Upper lobe of right lung (tissue), 1 donor: ENCODE results near the gene L3MBTL3. TPM values are rescaled to one million over a fixed set of nuclear protein-coding genes. Genes with fewer than 3 reads are reported as not detected.

Experiments used
- ATAC-seq: fragments of 200-7000 bp; cut with Tn5 transposase; one replicate; pipeline ENCODE4 v1.9.1; 2020; ENCODE audit warnings: mild to moderate bottlenecking, moderate library complexity
- DNase-seq: peaks from one replicate; pipeline ENCODE4 v3.0.0-alpha.2; 2020
- H3K27ac ChIP-seq: fragments of 200-600 bp; one replicate; pipeline ENCODE4 v1.8.0; 2022
- H3K27me3 ChIP-seq: fragments of 200-600 bp; one replicate; pipeline ENCODE4 v1.8.0; 2022; ENCODE audit warnings: mild to moderate bottlenecking
- H3K36me3 ChIP-seq: fragments of 200-600 bp; one replicate; pipeline ENCODE4 v1.8.0; 2022
- H3K4me1 ChIP-seq: fragments of 200-600 bp; one replicate; pipeline ENCODE4 v1.8.0; 2022
- H3K4me3 ChIP-seq: fragments of 200-600 bp; one replicate; pipeline ENCODE4 v1.8.0; 2022; ENCODE audit warnings: mild to moderate bottlenecking
- H3K9me3 ChIP-seq: fragments of 200-600 bp; one replicate; pipeline ENCODE4 v1.8.0; 2022
- CTCF ChIP-seq: fragments of 200-600 bp; IDR thresholded peaks from one replicate; pipeline ENCODE4 v1.8.0; 2022; ENCODE audit warnings: antibody characterized with exemption
- intact Hi-C: fragments of 100-400 bp; cut with DNase I; formaldehyde crosslinking; loops from one replicate; pipeline ENCODE4 v1.11.0; 2022
- total RNA-seq: library from RNA; stranded (reverse); fragmentation: NEBNext Ultra II Directional; extraction: Animal tissue kit (Norgen Biotek cat#: 25700); gene quantifications from one replicate; pipeline ENCODE4 v1.2.1, GENCODE V29; 2021
- donor health status: DM: no; HTN: yes; CAD: no; lungs with severe emphysema.

L3MBTL3 gene
- total RNA-seq, 1 donor from 2014 or later = 6.3 TPM

- H3K36me3 ChIP-seq = peaks cover 7% of the 10 kb centered on the region
- H3K4me3 ChIP-seq = no peak overlapping the region
- no peak for TF ChIP-seq CTCF
- DNase-seq = no peak
- intact Hi-C loops = no loop called here
- ATAC-seq = no peak
- no peaks in the 10 kb centered on the region for H3K9me3 ChIP-seq
- no peaks in the 10 kb centered on the region for H3K4me1 ChIP-seq
- no peaks in the 10 kb centered on the region for H3K27me3 ChIP-seq
- H3K27ac ChIP-seq = no peak overlapping the region
Observed at GRCh38 chr6:130063806-130064205, 45.4 kb downstream of the L3MBTL3 start.

DNA sequence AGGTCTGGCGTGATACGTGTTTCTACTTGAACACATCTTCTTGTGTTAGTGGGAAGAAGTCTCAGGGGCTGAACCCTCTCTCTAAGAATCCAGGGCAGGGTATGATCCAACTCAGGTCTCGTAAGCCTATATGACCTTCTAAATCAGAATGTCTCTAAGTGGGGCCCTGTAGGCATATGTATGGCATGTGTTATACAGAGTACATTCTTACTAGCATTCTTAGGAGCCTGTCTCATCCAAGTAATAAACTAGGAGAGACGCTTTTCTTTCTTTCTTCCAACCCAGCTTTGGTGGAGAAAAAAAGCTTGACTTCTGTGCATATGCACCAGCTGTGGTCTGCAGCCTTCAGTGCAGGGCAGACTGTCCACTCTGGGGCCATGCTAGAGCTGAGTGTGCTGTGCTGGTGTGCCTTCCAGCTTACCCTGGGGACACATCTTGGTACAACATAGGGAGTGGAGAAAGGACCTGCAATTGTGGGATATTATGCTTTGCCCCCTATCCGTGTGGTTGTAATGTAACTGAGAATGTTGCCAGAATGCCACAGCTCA lies 47.3 kb downstream of the L3MBTL3 start:
- intact Hi-C loops = no loop called here
- Histone ChIP-seq H3K27me3 (no peaks in the 10 kb centered on the region), H3K4me1 (no peaks in the 10 kb centered on the region), H3K36me3 (peaks cover 8% of the 10 kb centered on the region), H3K27ac (no peak overlapping the region), H3K4me3 (no peak overlapping the region), H3K9me3 (no peaks in the 10 kb centered on the region)
- DNase-seq (no peak), ATAC-seq (no peak)
- no peak for TF ChIP-seq CTCF

DNA sequence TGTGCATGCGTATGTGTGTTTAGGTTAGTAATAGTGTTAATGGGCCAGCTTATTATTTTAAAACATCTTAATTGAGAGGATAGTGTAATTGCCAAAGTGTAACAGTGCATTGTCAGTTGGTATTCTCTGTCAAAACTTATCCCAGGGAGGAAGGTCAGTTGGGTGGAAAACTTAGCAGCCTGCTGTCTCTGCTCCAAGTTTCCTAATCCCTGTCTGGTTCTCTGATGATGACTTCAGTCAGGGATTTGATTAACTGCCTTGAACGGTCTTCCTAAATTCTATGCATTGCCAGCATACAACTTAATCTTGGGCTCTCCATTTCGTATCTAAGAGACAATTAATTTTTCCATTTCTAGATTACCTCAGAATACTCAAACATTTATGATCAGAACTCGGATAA lies 51.1 kb downstream of the L3MBTL3 start:
- peaks cover 12% of the 10 kb centered on the region for H3K36me3 ChIP-seq
- H3K4me1 ChIP-seq = no peaks in the 10 kb centered on the region
- no peak overlapping the region for H3K27ac ChIP-seq
- ATAC-seq (no peak), DNase-seq (no peak)
- H3K9me3 ChIP-seq = no peaks in the 10 kb centered on the region
- no peak for TF ChIP-seq CTCF
- H3K4me3 ChIP-seq = no peak overlapping the region
- intact Hi-C loops = no loop called here
- no peaks in the 10 kb centered on the region for H3K27me3 ChIP-seq

DNA sequence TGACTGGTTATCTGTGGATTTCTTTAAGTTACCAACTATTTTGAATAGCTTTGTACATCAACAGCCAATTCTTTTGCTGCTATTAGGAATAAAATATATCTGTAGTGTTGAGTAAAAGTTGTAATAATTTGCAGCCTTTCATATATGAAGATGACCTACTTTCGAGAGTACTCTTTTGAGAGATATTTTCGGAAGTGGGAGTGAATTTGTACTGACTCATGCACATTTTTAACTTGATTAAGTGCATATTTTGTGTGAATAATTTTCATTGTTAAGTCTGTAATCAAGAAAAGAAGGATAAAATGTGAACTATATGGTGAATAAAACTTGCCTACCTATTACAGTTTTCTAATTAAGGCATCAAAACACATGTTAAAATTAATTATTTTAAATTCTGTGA lies 51.9 kb downstream of the L3MBTL3 start:
- no peak for ATAC-seq
- peaks cover 12% of the 10 kb centered on the region for H3K36me3 ChIP-seq
- no peak for TF ChIP-seq CTCF
- no peaks in the 10 kb centered on the region for H3K4me1 ChIP-seq
- intact Hi-C loops = no loop called here
- H3K9me3 ChIP-seq = no peaks in the 10 kb centered on the region
- no peak overlapping the region for H3K4me3 ChIP-seq
- no peak overlapping the region for H3K27ac ChIP-seq
- no peaks in the 10 kb centered on the region for H3K27me3 ChIP-seq
- no peak for DNase-seq

DNA sequence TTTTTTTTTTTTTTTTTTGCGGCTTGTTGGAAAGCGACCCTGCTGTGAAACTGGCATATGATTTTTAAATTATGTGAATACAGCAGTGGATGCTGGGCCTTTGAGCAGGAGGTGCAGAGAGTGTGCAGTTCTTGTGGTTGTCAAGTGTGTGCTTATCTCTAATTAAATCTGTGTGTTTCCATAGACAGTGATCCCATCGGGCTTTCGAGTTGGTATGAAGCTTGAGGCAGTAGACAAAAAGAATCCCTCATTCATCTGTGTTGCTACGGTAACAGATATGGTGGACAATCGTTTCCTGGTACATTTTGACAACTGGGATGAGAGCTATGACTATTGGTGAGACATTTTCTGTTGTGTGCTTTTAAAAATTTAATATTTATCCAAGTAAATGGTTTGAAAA lies 52.4 kb downstream of the L3MBTL3 start:
- no peak for DNase-seq
- H3K4me3 ChIP-seq = no peak overlapping the region
- no peaks in the 10 kb centered on the region for H3K4me1 ChIP-seq
- ATAC-seq = no peak
- no peak overlapping the region for H3K27ac ChIP-seq
- no peaks in the 10 kb centered on the region for H3K9me3 ChIP-seq
- intact Hi-C loops = no loop called here
- peaks cover 12% of the 10 kb centered on the region for H3K36me3 ChIP-seq
- TF ChIP-seq CTCF = no peak
- no peaks in the 10 kb centered on the region for H3K27me3 ChIP-seq

DNA sequence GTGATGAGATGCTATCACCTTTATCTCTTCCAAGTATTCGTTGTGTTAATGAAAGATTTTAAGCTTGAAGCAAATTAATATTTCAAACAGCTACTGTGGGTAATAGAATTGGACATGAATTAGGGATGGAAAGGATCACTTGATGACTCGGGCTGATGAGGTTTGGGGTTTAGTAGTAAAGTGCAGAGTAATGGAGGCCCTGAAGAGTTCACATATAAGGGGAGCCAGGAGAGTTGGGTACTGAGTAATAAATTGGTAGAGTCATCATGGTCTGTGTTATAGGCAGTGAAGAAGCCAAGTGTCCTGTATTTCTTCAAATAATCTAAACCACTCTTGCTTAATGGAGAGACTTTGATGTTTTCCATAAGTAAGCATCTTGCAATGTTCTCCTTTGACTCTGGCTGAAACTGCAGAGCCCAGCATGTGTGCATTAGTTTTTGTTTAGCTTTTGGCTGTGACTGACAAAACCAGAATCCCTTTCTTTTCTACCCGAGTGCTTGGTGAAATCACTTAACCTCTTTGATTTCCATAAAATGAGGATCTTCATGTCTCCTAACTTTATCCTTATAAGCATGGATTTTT lies 57.6 kb downstream of the L3MBTL3 start:
- no peaks in the 10 kb centered on the region for H3K9me3 ChIP-seq
- H3K4me3 ChIP-seq = no peak overlapping the region
- DNase-seq (no peak), ATAC-seq (no peak)
- no peak for TF ChIP-seq CTCF
- no peak overlapping the region for H3K27ac ChIP-seq
- intact Hi-C loops = no loop called here
- H3K36me3 ChIP-seq = peaks cover 14% of the 10 kb centered on the region
- H3K27me3 ChIP-seq = no peaks in the 10 kb centered on the region
- no peaks in the 10 kb centered on the region for H3K4me1 ChIP-seq
